ENCODE results near the gene IQSEC3.

Gene IQSEC3

DNA sequence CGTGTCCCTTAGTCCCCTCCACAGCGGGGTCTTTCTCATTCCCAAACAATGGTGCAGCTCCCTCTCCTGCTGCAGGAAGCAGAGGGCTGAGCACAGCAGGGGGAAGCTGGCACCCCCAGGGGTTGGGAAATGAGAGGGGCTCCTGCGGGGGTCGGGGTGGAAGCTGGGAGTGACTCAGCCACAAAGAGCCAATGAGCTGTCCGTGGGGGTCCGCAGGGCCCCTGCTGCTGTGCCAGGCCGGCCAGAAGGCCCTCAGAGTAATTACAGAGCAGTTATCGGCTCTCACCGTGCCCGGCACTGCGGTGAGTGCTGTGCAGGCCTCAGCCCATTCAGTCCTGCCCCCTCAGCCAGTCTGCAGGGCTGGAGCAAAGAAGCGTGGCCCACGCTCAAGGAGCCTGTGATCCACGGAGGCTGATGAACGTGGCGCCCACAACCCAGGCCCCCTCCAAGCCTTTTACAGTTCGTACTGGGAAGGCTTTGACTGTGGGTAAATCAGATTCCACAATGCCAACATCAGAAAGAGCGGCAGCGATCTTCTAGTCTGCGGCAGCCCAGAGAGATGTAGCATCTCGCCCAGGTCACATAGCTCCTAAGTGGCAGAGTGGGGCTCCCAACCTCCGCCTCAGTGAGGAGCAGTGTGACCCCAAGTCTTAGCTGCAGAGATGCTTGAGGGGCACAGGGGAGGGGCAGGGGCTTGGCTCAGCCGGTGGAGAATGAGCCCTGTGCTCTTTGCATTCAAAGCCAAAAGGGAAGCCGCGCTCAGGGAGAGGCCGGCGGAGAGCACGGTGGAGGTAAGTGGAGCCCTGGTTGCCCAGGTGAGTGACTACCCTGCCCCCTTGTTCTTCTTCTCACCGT, 104.0 kb downstream of the IQSEC3 start:
- H3K9me3 ChIP-seq (ENCODE audit: insufficient read depth, low read length, severe bottlenecking): no peaks in the 10 kb centered on the region
- H3K9ac ChIP-seq (ENCODE audit: low read depth, low read length): no peak overlapping the region
- H3K36me3 ChIP-seq (ENCODE audit: insufficient read depth, low read length): no peaks in the 10 kb centered on the region
- peaks cover 6% of the 10 kb centered on the region; the same call in 1 of the 2 replicates for H4K20me1 ChIP-seq (ENCODE audit: insufficient read depth, low read length)
- no peak overlapping the region for H3K4me2 ChIP-seq (ENCODE audit: insufficient read depth, low read length)
- H3K27ac ChIP-seq (ENCODE audit: low read length): no peak overlapping the region
- no peak overlapping the region for H3K4me3 ChIP-seq (ENCODE audit: low read depth in 1 of 2, low read length in 2 of 2)
- no peaks in the 10 kb centered on the region for H3K79me2 ChIP-seq (ENCODE audit: insufficient read depth, low read length)
- DNase-seq (no peak), ATAC-seq (ENCODE audit: insufficient read depth, low read depth) (no peak)
- peaks cover 6% of the 10 kb centered on the region for H3K27me3 ChIP-seq (ENCODE audit: insufficient read depth, low read length, poor library complexity)
- no peak overlapping the region for H2AFZ ChIP-seq (ENCODE audit: low read depth, low read length)
- TF ChIP-seq, protein P1, sequence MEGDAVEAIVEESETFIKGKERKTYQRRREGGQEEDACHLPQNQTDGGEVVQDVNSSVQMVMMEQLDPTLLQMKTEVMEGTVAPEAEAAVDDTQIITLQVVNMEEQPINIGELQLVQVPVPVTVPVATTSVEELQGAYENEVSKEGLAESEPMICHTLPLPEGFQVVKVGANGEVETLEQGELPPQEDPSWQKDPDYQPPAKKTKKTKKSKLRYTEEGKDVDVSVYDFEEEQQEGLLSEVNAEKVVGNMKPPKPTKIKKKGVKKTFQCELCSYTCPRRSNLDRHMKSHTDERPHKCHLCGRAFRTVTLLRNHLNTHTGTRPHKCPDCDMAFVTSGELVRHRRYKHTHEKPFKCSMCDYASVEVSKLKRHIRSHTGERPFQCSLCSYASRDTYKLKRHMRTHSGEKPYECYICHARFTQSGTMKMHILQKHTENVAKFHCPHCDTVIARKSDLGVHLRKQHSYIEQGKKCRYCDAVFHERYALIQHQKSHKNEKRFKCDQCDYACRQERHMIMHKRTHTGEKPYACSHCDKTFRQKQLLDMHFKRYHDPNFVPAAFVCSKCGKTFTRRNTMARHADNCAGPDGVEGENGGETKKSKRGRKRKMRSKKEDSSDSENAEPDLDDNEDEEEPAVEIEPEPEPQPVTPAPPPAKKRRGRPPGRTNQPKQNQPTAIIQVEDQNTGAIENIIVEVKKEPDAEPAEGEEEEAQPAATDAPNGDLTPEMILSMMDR (IDR thresholded peaks at IDR 0.05; ENCODE audit: borderline replicate concordance, extremely low read depth, low read length, poor library complexity, severe bottlenecking): no peak
- TF ChIP-seq EZH2 (IDR thresholded peaks at IDR 0.05; ENCODE audit: borderline replicate concordance, low read depth, low read length, severe bottlenecking): no peak
- no peaks in the 10 kb centered on the region for H3K4me1 ChIP-seq (ENCODE audit: insufficient read depth, low read length)

DNA sequence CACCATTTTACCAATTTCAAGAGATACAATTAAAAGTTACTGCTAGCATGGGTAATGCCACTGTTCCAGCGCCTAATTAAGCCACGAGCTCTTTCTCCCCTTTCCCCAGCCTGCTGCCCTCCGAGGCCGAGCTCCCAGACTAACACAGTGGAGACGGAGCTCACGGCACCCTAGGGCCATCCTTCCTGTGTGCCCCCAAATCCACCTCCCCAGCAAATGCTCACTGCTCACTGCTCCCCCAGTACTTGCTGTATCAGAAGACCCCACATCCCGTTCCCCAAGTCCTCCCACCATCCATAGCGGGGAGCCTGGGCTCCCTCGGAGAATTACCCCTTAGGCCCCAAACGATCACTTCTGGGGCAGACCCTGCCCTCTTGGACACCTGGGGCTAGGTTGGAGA, 104.7 kb downstream of the IQSEC3 start:
- H3K9ac ChIP-seq (ENCODE audit: low read depth, low read length): no peak overlapping the region
- no peak overlapping the region for H3K4me2 ChIP-seq (ENCODE audit: insufficient read depth, low read length)
- ATAC-seq (ENCODE audit: insufficient read depth, low read depth) (no peak), DNase-seq (no peak)
- H3K79me2 ChIP-seq (ENCODE audit: insufficient read depth, low read length): no peaks in the 10 kb centered on the region
- no peak for TF ChIP-seq EZH2 (IDR thresholded peaks at IDR 0.05; ENCODE audit: borderline replicate concordance, low read depth, low read length, severe bottlenecking)
- TF ChIP-seq, protein P1 (IDR thresholded peaks at IDR 0.05; ENCODE audit: borderline replicate concordance, extremely low read depth, low read length, poor library complexity, severe bottlenecking): no peak
- no peaks in the 10 kb centered on the region for H3K4me1 ChIP-seq (ENCODE audit: insufficient read depth, low read length)
- no peak overlapping the region for H3K4me3 ChIP-seq (ENCODE audit: low read depth in 1 of 2, low read length in 2 of 2)
- no peak overlapping the region for H3K27ac ChIP-seq (ENCODE audit: low read length)
- H3K27me3 ChIP-seq (ENCODE audit: insufficient read depth, low read length, poor library complexity): peaks cover 6% of the 10 kb centered on the region
- H2AFZ ChIP-seq (ENCODE audit: low read depth, low read length): no peak overlapping the region
- no peaks in the 10 kb centered on the region for H3K36me3 ChIP-seq (ENCODE audit: insufficient read depth, low read length)
- no peaks in the 10 kb centered on the region for H3K9me3 ChIP-seq (ENCODE audit: insufficient read depth, low read length, severe bottlenecking)
- H4K20me1 ChIP-seq (ENCODE audit: insufficient read depth, low read length): peaks cover 6% of the 10 kb centered on the region; the same call in 1 of the 2 replicates

DNA sequence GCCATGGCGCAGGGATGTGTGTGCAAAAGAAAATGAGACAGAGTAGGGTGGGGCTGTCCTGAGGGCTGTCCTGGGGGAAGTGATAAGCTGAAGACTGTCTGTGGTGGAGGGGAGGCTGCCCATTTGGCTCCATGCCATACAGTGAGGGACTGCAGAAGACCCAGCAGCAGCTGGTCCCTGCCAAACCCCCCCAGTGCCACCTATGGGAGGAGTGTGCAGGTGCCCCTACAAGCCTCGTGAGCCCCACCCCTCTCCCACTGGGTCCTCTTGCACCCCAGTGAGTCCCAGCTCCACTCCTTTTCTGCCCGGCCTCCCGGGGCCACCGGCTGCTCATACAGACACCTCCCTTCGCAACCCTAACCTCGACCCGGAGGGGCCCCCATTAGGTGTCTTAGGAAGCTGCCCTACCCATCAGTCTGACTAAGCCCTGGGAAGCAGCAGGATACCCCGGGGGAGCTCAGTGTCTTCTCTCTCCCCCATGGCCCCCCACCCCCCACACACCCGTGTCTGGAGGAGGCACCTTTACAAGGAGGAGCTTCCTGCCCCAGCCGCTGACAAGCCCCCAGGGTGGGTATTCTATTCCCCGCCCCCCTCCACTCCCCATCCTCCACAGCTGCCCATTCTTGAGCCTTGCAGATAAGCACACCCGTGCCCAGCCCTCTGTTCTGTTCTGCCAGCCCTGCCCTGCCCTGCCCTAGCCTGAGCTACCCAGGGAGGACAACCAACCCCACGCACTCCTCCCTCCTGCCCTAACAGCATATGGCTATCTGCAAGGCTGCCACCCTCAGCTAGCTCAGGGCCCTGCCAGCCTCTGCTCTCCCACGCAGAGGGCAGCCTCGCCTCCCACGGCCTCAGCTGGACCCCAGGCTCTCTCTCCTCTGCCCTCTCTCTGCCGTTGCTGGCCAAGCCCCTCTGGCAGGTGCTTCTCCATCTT, 105.4 kb downstream of the IQSEC3 start:
- Histone ChIP-seq H3K9me3 (ENCODE audit: insufficient read depth, low read length, severe bottlenecking) (no peaks in the 10 kb centered on the region), H3K9ac (ENCODE audit: low read depth, low read length) (no peak overlapping the region), H2AFZ (ENCODE audit: low read depth, low read length) (no peak overlapping the region), H3K36me3 (ENCODE audit: insufficient read depth, low read length) (no peaks in the 10 kb centered on the region), H3K27ac (ENCODE audit: low read length) (no peak overlapping the region), H3K27me3 (ENCODE audit: insufficient read depth, low read length, poor library complexity) (peaks cover 6% of the 10 kb centered on the region), H4K20me1 (ENCODE audit: insufficient read depth, low read length) (peaks cover 6% of the 10 kb centered on the region; the same call in 1 of the 2 replicates), H3K4me1 (ENCODE audit: insufficient read depth, low read length) (no peaks in the 10 kb centered on the region), H3K79me2 (ENCODE audit: insufficient read depth, low read length) (no peaks in the 10 kb centered on the region), H3K4me3 (ENCODE audit: low read depth in 1 of 2, low read length in 2 of 2) (no peak overlapping the region), H3K4me2 (ENCODE audit: insufficient read depth, low read length) (no peak overlapping the region)
- ATAC-seq (ENCODE audit: insufficient read depth, low read depth): no peak
- no peak for DNase-seq
- no peak for TF ChIP-seq EZH2 (IDR thresholded peaks at IDR 0.05; ENCODE audit: borderline replicate concordance, low read depth, low read length, severe bottlenecking)
- TF ChIP-seq, protein P1 (IDR thresholded peaks at IDR 0.05; ENCODE audit: borderline replicate concordance, extremely low read depth, low read length, poor library complexity, severe bottlenecking): no peak

Data from DND-41 (cell line).